ENCODE data around the gene RAB1A. TPM values are rescaled to one million over a fixed set of nuclear protein-coding genes. Genes with fewer than 3 reads are reported as not detected.

Gene RAB1A
- total RNA-seq, 6 donors from 2014 or later, result 32.5 to 131 (median 109) TPM

DNA sequence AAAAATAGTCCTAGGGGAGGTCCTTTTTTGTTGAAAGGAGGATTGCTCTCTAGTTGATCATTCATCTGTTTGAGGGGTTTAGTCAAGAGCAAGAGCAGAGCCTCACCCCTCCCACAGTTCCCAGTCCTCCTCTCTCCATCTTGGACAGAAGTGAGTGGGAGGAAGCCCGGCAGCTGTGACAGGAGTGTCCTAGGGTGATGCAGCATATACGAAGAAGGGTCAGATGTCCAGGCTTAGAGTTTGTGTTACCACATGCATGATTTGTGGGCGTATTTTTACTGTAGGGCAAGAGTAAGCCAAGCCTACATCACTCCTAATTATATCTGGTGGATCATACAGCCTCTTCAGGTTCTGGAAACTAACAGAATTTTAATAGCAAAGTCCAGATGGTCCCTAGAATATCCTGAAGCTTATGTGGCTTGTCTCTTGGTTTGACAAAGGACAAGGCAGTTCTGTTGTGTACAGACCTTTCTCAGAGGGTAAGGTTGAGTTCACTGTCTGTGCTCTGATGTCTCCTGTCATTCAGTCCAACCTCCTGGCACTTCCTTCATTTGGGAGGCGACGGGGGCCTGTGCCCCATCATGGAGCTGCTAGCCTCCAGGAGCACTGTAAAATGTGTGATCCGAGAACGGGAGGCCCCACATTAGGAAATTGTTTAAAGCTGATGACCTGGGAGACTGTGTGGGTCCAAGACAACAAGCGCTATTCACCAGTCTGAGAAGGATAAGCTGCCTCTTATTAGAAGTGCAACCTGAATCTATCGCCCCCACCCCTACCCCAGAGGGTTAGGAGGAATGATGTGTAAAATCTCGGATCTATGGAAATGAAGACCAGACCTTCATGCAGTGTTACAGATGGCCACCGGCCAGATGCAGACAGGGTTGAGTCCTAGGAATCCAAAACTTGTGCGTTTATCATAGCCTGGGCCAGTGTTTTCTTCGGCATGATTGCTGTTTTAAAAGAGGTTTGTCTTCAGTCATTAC, 66.8 kb downstream of the RAB1A start:
- Histone ChIP-seq H3K36me3 (no peaks in the 10 kb centered on the region), H3K27ac (peak overlapping the region in 1 of 4 donors; percentile 76), H3K9me3 (no peaks in the 10 kb centered on the region), H3K4me3 (no peak overlapping the region), H3K27me3 (no peaks in the 10 kb centered on the region), H3K4me1 (peaks cover 28 to 47% (median 34%) of the 10 kb centered on the region in 4 donors)
- ATAC-seq (ENCODE audit: low FRiP score in 2 of 2) (peak in 1 of 2 donors; percentile 21), DNase-seq (no peak)
- 71 to 85% methylated on average over 11 to 13 of the region's 13 CpGs for WGBS, 2 donors
- TF ChIP-seq POLR2AphosphoS5 (IDR thresholded peaks at IDR 0.05) (no peak), POLR2A (IDR thresholded peaks at IDR 0.05) (no peak), EP300 (IDR thresholded peaks at IDR 0.05) (no peak)
- TF ChIP-seq, protein P1, sequence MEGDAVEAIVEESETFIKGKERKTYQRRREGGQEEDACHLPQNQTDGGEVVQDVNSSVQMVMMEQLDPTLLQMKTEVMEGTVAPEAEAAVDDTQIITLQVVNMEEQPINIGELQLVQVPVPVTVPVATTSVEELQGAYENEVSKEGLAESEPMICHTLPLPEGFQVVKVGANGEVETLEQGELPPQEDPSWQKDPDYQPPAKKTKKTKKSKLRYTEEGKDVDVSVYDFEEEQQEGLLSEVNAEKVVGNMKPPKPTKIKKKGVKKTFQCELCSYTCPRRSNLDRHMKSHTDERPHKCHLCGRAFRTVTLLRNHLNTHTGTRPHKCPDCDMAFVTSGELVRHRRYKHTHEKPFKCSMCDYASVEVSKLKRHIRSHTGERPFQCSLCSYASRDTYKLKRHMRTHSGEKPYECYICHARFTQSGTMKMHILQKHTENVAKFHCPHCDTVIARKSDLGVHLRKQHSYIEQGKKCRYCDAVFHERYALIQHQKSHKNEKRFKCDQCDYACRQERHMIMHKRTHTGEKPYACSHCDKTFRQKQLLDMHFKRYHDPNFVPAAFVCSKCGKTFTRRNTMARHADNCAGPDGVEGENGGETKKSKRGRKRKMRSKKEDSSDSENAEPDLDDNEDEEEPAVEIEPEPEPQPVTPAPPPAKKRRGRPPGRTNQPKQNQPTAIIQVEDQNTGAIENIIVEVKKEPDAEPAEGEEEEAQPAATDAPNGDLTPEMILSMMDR (IDR thresholded peaks at IDR 0.05), result no peak

DNA sequence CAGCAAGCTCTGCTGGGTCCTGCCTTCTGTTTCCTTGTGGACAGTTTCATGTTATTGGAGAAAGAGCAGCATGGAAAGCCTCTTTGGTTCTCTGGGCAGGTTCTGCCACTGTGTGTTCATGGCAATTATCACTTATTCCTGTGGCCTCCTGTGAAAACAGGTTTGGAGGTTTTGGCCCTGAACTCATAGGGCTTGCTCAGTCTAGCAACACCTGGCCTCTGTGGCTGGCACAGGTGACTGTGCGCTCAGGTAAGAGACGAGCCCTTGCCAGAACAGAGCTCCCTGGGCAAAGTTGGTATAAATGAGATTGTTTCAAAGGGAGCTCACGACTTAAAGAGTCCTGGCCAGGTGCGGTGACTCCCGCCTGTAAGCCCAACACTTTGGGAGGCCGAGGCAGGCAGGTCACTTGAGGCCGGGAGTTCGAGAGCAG, 68.0 kb downstream of the RAB1A start:
- H3K4me1 ChIP-seq, result peaks cover 34 to 57% (median 39%) of the 10 kb centered on the region in 4 donors
- no peak overlapping the region for H3K4me3 ChIP-seq
- no peak for TF ChIP-seq EP300 (IDR thresholded peaks at IDR 0.05)
- no peak for TF ChIP-seq POLR2AphosphoS5 (IDR thresholded peaks at IDR 0.05)
- TF ChIP-seq, protein P1 (IDR thresholded peaks at IDR 0.05), result no peak
- TF ChIP-seq POLR2A (IDR thresholded peaks at IDR 0.05), result no peak
- H3K9me3 ChIP-seq, result no peaks in the 10 kb centered on the region
- no peak for ATAC-seq (ENCODE audit: low FRiP score in 2 of 2)
- no peak for DNase-seq
- H3K27me3 ChIP-seq, result no peaks in the 10 kb centered on the region
- no peak overlapping the region for H3K27ac ChIP-seq
- no peaks in the 10 kb centered on the region for H3K36me3 ChIP-seq
- 91 to 94% methylated on average over 8 of the region's 8 CpGs for WGBS, 2 donors

DNA sequence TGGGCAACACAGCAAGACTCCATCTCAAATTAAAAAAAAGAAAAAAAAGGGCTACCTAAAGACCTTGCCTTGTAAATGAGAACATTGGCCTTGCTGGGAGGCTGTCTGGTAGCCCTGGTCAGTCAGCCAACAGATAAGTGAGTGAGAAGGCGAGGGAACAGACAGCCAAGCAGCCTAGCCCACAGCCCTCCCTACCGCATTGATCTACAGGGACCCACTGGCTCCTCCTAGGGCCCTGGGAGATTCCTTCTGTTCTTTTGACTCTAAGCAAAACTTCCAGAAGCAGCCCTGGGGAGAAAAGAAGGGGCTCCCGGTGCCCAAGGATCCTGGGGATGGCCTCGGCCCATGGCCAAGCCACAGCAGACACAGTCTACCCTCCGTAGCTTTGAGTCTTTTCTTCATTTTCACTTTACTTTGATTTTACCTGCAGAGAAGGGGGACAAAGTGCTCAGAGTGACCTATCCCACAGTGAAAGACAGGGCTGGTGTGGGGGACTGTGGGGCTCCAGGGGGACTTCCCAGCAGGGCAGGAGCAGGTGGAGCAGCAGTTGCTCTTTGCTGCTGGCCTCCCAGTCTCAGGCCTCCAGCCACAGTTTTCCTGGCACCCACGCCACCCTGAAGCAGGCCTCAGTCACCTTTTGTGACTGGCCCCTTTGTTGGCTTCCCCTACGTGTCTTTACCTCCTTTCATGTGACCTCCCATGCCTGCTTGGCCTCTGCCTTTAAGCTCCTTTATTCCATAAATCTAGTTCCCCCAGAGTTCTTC, 68.6 kb downstream of the RAB1A start:
- Histone ChIP-seq H3K4me3 (no peak overlapping the region), H3K36me3 (no peaks in the 10 kb centered on the region), H3K9me3 (no peaks in the 10 kb centered on the region), H3K4me1 (peaks cover 34 to 57% (median 39%) of the 10 kb centered on the region in 4 donors), H3K27me3 (no peaks in the 10 kb centered on the region), H3K27ac (no peak overlapping the region)
- no peak for TF ChIP-seq POLR2A (IDR thresholded peaks at IDR 0.05)
- TF ChIP-seq, protein P1 (IDR thresholded peaks at IDR 0.05), result no peak
- no peak for TF ChIP-seq EP300 (IDR thresholded peaks at IDR 0.05)
- TF ChIP-seq POLR2AphosphoS5 (IDR thresholded peaks at IDR 0.05), result no peak
- ATAC-seq (ENCODE audit: low FRiP score in 2 of 2) (no peak), DNase-seq (no peak)
- WGBS, 2 donors, result 87 to 94% methylated on average over 7 of the region's 7 CpGs

DNA sequence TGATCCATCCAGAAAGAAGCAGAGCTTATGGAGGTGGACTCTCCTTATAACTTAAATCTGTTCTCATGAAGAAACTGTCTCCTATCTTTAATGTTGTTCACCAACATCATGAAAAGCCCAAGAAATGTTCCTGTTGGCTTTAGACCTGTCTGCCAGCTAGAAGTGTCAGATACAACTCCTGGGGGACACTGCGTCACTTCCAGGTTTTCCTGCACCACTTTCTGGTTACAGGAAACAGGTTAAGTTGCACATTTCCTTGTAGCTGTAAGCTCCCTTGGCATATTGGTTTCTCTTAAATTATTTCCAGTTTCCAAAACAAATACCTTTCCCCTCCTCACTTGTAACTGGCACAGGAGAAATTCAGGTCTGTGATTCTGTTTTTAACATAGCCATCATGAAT, 70.8 kb downstream of the RAB1A start:
- Histone ChIP-seq H3K4me3 (no peak overlapping the region), H3K27me3 (no peaks in the 10 kb centered on the region), H3K36me3 (no peaks in the 10 kb centered on the region), H3K9me3 (no peaks in the 10 kb centered on the region), H3K4me1 (peaks cover 17 to 42% (median 26%) of the 10 kb centered on the region in 4 donors), H3K27ac (peak overlapping the region in 1 of 4 donors; percentile 7)
- ATAC-seq (ENCODE audit: low FRiP score in 2 of 2) (no peak), DNase-seq (no peak)
- WGBS, 2 donors, result 53 to 72% methylated on average over 1 of the region's 1 CpG
- TF ChIP-seq POLR2AphosphoS5 (IDR thresholded peaks at IDR 0.05) (peak in 1 of 2 donors; percentile 70), POLR2A (IDR thresholded peaks at IDR 0.05) (no peak)

All from upper lobe of left lung (tissue), 6 donors.